Activated T-helper 9 cell treated with anti-CD3 and anti-CD28 coated beads, Interleukin-2, amount 50 U/mL, for 16 hours (primary cell): ENCODE results near the gene MAP4.

ENCODE experiments used
- DNase-seq: peaks from one replicate; pipeline ENCODE4 v3.0.0-alpha.2; 2020; ENCODE audit warnings: low read depth

The MAP4 gene

GRCh38 chr3:47863391-47864128 lies 152.7 kb downstream of the MAP4 start:
- no peak for DNase-seq

- DNase-seq: no peak
Measured at GRCh38 chr3:47859956-47860605, 156.1 kb downstream of the MAP4 start.

GRCh38 chr3:47857151-47857550 lies 159.1 kb downstream of the MAP4 start:
- DNase-seq: no peak

DNA sequence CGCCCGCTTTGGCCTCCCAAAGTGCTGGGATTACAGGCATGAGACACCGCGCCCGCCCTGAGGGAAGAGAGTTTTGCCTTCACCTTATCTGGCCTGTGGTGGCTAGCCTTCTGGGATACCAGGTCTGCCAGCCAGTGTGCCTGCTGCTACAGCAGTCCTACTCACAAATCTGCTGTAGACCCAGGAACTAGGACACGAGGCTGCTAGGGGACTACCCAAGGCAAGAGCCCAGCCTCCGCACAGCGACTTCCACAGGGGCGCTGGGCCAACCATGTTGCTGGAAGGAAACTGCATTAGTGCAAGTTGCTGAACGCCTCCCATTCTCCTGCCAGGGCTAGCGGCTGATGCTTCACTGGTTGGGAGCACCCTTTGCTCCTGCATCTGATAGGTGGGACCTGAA lies 159.5 kb downstream of the MAP4 start:
- no peak for DNase-seq

GRCh38 chr3:47855461-47856383 lies 160.5 kb downstream of the MAP4 start:
- no peak for DNase-seq

- no peak for DNase-seq
Measured at GRCh38 chr3:47854720-47855455, 161.3 kb downstream of the MAP4 start.

- no peak for DNase-seq
Measured at GRCh38 chr3:47854267-47854666, 161.9 kb downstream of the MAP4 start.

DNA sequence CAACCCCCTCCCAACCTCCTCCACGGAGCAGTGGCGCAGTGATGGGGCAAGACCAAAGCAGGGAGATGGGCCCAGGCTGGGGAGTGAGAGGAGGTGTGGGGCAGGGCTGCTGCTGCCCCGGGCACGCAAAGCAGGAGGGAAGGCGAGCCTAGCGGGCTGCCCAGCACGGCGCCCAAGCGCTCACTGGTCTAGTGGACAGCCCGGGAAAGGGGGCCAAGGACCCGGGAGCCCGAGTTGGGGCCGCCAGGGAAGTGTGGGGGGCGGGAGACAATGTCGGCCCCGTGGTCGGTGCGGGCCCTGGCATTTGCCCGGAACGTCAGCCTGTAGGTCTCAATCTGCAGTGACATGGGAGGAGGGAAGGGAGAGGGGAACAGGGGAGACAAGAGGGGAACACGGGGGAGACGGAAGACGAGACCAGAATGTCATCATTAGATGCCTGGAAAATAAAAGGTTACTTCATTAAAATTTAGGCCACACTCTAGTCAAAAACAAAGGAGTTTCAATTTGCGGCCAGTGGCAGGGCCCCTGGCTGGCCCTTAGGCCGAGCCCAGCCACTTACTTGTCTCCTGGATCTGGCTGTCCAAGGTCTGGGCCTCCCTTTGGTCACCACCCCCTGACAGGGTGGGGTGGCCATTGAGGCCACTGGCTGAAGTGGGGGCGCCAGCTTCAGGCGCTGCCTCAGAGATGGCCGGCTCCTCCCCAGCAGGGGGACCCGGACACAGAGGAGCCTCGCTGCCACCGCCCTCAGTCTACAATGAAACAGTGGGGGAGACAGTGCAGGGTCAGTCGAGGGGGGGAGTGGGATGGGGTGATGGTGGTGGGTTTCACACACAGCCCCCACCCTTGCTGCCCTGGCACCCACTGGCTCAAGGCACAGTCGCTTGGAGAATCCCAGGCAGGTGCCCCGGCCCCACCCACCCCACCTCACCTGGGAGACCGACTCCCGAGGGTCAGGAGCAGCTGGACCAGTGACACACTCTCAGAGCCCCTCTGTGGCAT lies 163.3 kb downstream of the MAP4 start:
- DNase-seq: no peak

- DNase-seq: no peak
Measured at GRCh38 chr3:47851888-47852603, 164.2 kb downstream of the MAP4 start.

DNA sequence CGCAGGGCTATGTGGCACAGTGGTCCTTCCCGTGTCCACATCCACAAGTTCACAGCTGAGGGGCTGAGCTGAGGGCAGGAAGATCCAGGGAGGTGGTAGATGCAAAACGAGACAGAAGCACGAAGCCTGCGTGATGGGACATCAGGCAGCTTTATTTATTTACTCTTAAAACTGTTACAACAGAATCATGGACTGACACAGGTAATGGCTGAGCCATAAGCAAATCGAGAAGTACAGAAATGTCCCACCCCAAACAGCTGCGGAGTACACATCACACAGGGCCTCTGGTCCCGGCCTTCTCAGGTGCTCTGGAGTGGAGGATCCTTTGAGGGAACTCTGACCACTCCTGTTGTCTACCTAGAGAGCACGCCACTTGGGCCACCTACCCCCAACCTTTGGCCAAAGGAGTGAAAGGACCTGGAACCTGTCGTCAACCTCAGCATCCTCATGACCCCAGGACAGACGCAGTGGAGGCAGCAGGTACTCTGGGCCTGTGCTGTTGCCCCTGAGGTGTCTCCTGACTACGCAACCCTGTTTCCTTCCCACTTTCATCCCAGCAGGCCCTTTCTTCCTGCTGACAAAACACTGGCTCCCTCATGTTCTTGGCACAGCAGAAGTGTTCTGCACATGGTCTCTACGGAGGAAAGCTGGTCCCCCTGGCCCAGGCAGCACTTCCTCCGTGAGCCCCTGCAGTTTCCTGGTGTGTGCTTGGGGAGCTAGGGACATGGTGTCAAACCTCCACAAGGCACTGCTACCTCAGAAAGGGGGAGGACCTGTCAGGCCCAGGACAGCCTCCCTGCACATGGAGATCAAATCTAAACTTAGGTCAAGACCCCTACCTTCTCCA lies 165.4 kb downstream of the MAP4 start:
- no peak for DNase-seq

GRCh38 chr3:47849699-47850563 lies 166.3 kb downstream of the MAP4 start:
- DNase-seq: no peak

- no peak for DNase-seq
Measured at GRCh38 chr3:47849186-47849698, 167.0 kb downstream of the MAP4 start.

DNA sequence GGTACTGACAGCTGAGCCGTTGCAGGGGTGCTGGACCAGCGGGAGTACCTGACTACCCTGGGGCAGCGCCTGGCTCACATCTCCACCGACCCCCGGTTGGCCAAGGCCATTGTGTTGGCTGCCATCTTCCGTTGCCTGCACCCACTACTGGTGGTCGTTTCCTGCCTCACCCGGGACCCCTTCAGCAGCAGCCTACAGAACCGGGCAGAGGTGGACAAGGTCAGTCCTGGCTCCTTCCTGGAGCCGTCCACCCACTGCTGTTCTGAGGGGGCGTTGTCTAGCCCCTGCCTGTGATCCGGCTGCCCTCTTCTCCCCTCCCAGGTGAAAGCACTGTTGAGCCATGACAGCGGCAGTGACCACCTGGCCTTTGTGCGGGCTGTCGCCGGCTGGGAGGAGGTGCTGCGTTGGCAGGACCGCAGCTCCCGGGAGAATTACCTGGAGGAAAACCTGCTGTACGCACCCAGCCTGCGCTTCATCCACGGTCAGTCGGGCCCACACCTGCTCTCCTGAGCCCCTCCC lies 167.6 kb downstream of the MAP4 start:
- DNase-seq: no peak

DNA sequence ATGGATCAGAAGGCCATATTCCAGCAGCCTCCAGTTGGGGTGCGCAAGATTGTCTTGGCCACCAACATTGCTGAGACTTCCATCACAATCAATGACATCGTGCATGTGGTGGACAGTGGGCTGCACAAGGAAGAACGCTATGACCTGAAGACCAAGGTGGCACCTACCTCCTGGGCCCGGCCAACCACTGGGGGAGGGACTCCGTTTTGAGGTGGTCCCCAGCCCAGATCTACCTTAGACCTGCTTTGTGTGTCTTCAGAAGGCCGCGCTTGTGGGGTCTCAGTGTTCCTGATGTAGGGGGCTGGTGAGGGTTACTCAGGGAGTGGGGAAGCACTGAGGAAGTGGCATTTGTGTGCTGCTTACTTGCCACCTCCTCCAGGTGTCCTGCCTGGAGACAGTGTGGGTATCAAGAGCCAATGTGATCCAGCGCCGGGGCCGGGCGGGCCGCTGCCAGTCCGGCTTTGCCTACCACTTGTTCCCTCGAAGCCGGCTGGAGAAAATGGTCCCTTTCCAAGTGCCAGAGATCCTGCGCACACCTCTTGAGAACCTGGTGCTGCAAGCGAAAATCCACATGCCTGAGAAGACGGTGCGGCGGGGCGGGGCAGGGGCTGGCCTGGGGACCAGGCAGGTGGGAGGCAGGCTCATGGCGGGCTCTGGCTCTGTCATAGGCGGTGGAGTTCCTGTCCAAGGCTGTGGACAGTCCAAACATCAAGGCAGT lies 168.3 kb downstream of the MAP4 start:
- DNase-seq: no peak

GRCh38 chr3:47847260-47847659 lies 169.0 kb downstream of the MAP4 start:
- no peak for DNase-seq

GRCh38 chr3:47846880-47847248 lies 169.4 kb downstream of the MAP4 start:
- DNase-seq: no peak
